IPS DF 4.7 (cell line): ENCODE measurements around the gene HMGA1.

ENCODE experiments used
- DNase-seq: peaks from one replicate; pipeline ENCODE4 v3.0.0-alpha.2; 2013; ENCODE audit warnings: low spot score; ENCODE audit errors: extremely low read depth

HMGA1 gene

GRCh38 chr6:34288581-34288980, 51.9 kb downstream of the HMGA1 start:
- no peak for DNase-seq

GRCh38 chr6:34289137-34289536, 52.5 kb downstream of the HMGA1 start:
- no peak for DNase-seq

- no peak for DNase-seq
These were observed 56.3 kb downstream of the HMGA1 start for GRCh38 chr6:34292954-34293353.

DNA sequence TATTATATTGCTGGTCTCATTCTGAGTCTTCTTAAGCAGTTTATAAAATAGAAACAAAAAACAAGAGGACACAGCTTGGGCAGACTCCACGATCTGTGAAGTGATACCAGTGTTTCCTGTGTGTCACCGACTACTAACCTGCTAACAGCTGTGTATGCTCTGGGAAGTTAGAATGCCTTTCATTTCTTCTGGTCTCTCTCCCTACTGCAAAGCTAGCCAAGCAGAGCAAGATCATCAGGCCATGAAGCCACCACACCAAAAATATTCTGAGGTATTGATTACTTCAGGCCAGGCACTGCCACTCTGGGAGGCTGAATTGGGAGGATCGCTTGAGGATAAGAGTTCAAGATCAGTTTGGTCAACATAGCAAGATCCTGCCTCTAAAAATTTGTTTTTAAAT, 59.0 kb downstream of the HMGA1 start:
- no peak for DNase-seq
